Breast epithelium (tissue), 4 donors: ENCODE data around the gene CPA2. TPM values are rescaled to one million over a fixed set of nuclear protein-coding genes. Genes with fewer than 3 reads are reported as not detected.
"Not testable (repeated sequence)": the region's sequence is repeated elsewhere in the genome, so short reads cannot be mapped to it uniquely, and the experiment has no call there.

Source experiments
- DNase-seq, 2 donors: peaks; one replicate each; pipeline ENCODE4 v3.0.0-alpha.2; 2019; ENCODE audit warnings: low spot score in 2 of 2
- H3K27ac ChIP-seq, 2 donors: fragments of 200-600 bp; sonication (generic) in 1 of 2; one replicate each; pipeline ENCODE4 v1.5.1; 2016 to 2019; ENCODE audit warnings: mild to moderate bottlenecking in 1 of 2
- H3K27me3 ChIP-seq, 2 donors: fragments of 200-600 bp; sonication (generic) in 1 of 2; one replicate each; pipeline versions ENCODE4 v1.5.1 to v1.6.0; 2017 to 2019; ENCODE audit warnings: control low read depth in 1 of 2, mild to moderate bottlenecking in 1 of 2
- H3K36me3 ChIP-seq: fragments of 200-600 bp; one replicate; pipeline ENCODE4 v1.5.1; 2019
- H3K4me1 ChIP-seq, 2 donors: fragments of 200-600 bp; sonication (generic); one replicate each; pipeline ENCODE4 v1.5.1; 2016 to 2019; ENCODE audit warnings: control low read depth in 1 of 2
- H3K4me3 ChIP-seq, 3 donors: fragments of 200-600 bp; sonication (generic); 1 replicate in 2 of 3; 2 replicates in 1 of 3; pipeline ENCODE4 v1.5.1; 2016 to 2019; ENCODE audit warnings: mild to moderate bottlenecking in 3 of 3, moderate library complexity in 2 of 3
- H3K9me3 ChIP-seq, 2 donors: fragments of 200-600 bp; sonication (generic) in 1 of 2; one replicate each; pipeline ENCODE4 v1.5.1; 2016 to 2019; ENCODE audit warnings: control low read depth in 1 of 2
- POLR2A ChIP-seq: fragments of 450-650 bp; IDR thresholded peaks from one replicate; pipeline ENCODE4 v1.6.1; 2016; ENCODE audit warnings: antibody characterized with exemption, mild to moderate bottlenecking, moderate library complexity
- POLR2AphosphoS5 ChIP-seq, 3 donors: sonication (generic); formaldehyde crosslinking; IDR thresholded peaks; one replicate each; pipeline ENCODE4 v1.6.1; 2017; ENCODE audit warnings: antibody characterized with exemption in 3 of 3
- intact Hi-C: fragments of 100-400 bp; cut with DNase I; formaldehyde crosslinking; loops from one replicate; pipeline ENCODE4 v1.15.1; 2023; ENCODE audit warnings: low total_unique reads
- total RNA-seq, 3 donors: library from RNA; depleted of rRNA; stranded (reverse); fragments of >200 nt; gene quantifications; one replicate each; pipeline ENCODE4 v1.1.0, GENCODE V29; 2016
- TF ChIP-seq, protein P1 (sequence below), 3 donors: fragments of 450-650 bp; IDR thresholded peaks; one replicate each; pipeline ENCODE4 v1.5.1; 2016 to 2017; ENCODE audit warnings: antibody characterized with exemption in 3 of 3, mild to moderate bottlenecking in 3 of 3, moderate library complexity in 3 of 3

The CPA2 gene
- total RNA-seq, 3 donors from 2014 or later: not detected

DNA sequence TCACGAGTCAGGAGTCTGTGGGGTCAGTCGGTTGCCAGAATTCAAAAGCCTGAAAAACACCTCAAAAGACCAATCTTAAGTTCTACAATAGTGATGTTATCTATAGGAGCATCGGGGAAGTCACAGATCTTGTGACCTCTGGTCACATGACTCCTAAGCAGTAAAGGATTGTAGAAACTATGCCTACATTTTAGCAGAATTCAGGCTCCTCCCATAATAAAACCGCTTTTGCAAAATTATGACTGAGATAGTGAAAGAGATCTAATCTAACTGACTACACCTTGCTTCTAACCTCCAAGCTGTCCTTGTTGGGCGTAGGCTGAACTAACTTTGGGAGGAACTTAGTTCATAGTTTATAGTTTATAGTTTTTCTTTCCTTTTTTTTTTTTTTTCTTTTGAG lies 42.5 kb upstream of the CPA2 start:
- Histone ChIP-seq H3K36me3 (no peaks in the 10 kb centered on the region), H3K27ac (no peak overlapping the region), H3K4me1 (no peaks in the 10 kb centered on the region), H3K27me3 (no peaks in the 10 kb centered on the region), H3K4me3 (no peak overlapping the region), H3K9me3 (no peaks in the 10 kb centered on the region)
- intact Hi-C loops: no loop called here
- no peak for DNase-seq
- no peak for TF ChIP-seq POLR2AphosphoS5 (IDR thresholded peaks at IDR 0.05)
- no peak for TF ChIP-seq POLR2A
- TF ChIP-seq, protein P1, sequence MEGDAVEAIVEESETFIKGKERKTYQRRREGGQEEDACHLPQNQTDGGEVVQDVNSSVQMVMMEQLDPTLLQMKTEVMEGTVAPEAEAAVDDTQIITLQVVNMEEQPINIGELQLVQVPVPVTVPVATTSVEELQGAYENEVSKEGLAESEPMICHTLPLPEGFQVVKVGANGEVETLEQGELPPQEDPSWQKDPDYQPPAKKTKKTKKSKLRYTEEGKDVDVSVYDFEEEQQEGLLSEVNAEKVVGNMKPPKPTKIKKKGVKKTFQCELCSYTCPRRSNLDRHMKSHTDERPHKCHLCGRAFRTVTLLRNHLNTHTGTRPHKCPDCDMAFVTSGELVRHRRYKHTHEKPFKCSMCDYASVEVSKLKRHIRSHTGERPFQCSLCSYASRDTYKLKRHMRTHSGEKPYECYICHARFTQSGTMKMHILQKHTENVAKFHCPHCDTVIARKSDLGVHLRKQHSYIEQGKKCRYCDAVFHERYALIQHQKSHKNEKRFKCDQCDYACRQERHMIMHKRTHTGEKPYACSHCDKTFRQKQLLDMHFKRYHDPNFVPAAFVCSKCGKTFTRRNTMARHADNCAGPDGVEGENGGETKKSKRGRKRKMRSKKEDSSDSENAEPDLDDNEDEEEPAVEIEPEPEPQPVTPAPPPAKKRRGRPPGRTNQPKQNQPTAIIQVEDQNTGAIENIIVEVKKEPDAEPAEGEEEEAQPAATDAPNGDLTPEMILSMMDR (IDR thresholded peaks at IDR 0.05): no peak

DNA sequence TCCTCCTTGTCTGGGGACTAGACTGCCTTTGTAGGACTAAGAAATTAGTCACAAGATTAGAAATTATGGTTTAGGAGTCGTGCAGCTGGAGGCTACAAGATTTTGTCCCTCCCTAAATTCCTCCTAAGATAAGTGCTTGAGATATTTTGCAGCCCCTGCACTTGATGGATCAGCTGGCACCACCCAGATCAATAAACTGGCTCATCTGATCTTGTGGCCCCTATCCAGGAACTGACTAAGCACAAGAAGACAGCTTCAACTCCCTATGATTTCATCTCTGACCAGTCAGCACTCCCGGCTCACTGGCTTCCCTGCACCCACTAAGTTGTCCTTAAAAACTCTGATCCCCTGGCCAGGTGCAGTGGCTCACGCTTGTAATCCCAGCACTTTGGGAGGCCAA lies 41.7 kb upstream of the CPA2 start:
- intact Hi-C loops: not testable (repeated sequence)

DNA sequence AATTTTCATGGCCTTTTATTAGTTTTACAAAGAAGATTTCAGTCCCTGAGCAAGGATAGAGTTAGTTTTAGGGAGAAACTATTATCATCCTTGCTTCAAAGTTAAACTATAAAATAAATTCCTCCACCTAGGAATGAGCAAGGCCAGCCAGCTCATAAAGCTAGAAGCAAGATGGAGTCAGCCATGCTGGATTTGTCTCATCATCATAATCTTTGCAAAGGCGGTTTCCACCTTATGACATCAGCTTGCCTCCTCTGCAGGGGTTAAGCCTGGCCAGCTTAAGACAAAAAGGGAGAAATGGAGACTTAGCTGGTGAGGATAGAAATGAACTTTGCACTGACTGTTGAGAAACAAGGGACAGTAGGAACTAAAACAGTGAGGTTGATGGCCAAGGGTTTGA lies 40.3 kb upstream of the CPA2 start:
- TF ChIP-seq, protein P1 (IDR thresholded peaks at IDR 0.05): no peak
- TF ChIP-seq POLR2A (no peak), POLR2AphosphoS5 (IDR thresholded peaks at IDR 0.05) (no peak)
- H3K4me1 ChIP-seq: no peaks in the 10 kb centered on the region
- H3K27me3 ChIP-seq: no peaks in the 10 kb centered on the region
- no peaks in the 10 kb centered on the region for H3K9me3 ChIP-seq
- DNase-seq: no peak
- H3K27ac ChIP-seq: no peak overlapping the region
- H3K36me3 ChIP-seq: no peaks in the 10 kb centered on the region
- intact Hi-C loops: no loop called here
- no peak overlapping the region for H3K4me3 ChIP-seq

More for the DNA sequence above, 41.7 kb upstream of the CPA2 start:
- not testable (repeated sequence) for H3K9me3 ChIP-seq, H3K4me3 ChIP-seq, H3K4me1 ChIP-seq, H3K27ac ChIP-seq, H3K27me3 ChIP-seq, H3K36me3 ChIP-seq, DNase-seq

GRCh38 chr7:130227883-130228575 lies 38.6 kb upstream of the CPA2 start:
- H3K4me1 ChIP-seq: no peaks in the 10 kb centered on the region
- DNase-seq: no peak
- no peak overlapping the region for H3K4me3 ChIP-seq
- no peaks in the 10 kb centered on the region for H3K27me3 ChIP-seq
- no peak overlapping the region for H3K27ac ChIP-seq
- H3K36me3 ChIP-seq: no peaks in the 10 kb centered on the region
- H3K9me3 ChIP-seq: no peaks in the 10 kb centered on the region
- TF ChIP-seq POLR2A (no peak), POLR2AphosphoS5 (IDR thresholded peaks at IDR 0.05) (no peak)
- TF ChIP-seq, protein P1 (IDR thresholded peaks at IDR 0.05): no peak
- intact Hi-C loops: no loop called here

GRCh38 chr7:130228840-130229502 lies 37.7 kb upstream of the CPA2 start:
- TF ChIP-seq POLR2AphosphoS5 (IDR thresholded peaks at IDR 0.05) (no peak), POLR2A (no peak)
- TF ChIP-seq, protein P1 (IDR thresholded peaks at IDR 0.05): no peak
- no peak overlapping the region for H3K4me3 ChIP-seq
- no peaks in the 10 kb centered on the region for H3K36me3 ChIP-seq
- no peak for DNase-seq
- no peaks in the 10 kb centered on the region for H3K27me3 ChIP-seq
- H3K27ac ChIP-seq: no peak overlapping the region
- no peaks in the 10 kb centered on the region for H3K4me1 ChIP-seq
- no peaks in the 10 kb centered on the region for H3K9me3 ChIP-seq
- intact Hi-C loops: no loop called here

DNA sequence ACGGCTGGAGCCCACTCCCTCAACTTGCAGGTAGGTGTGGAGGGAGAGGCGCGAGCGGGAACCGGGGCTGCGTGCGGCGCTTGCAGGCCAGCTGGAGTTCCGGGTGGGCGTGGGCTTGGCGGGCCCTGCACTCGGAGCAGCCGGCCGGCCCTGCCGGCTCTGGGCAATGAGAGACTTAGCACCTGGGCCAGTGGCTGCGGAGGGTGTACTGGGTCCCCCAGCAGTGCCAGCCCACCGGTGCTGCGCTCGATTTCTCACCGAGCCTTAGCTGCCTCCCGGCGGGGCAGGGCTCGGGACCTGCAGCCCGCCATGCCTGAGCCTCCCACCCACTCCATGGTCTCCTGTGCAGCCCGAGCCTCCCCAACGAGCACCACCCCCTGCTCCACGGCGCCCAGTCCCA lies 36.7 kb upstream of the CPA2 start:
- H3K27ac ChIP-seq, H3K4me1 ChIP-seq, H3K9me3 ChIP-seq, DNase-seq, H3K4me3 ChIP-seq, intact Hi-C loops, H3K27me3 ChIP-seq, H3K36me3 ChIP-seq: not testable (repeated sequence)
